Neural crest cell (in vitro differentiated cells): ENCODE results near the gene ZFY. TPM values are rescaled to one million over a fixed set of nuclear protein-coding genes. Genes with fewer than 3 reads are reported as not detected.

Source experiments
- total RNA-seq: library from RNA; stranded (reverse); gene quantifications from 2 replicates; pipeline ENCODE4 v1.2.1, GENCODE V29; 2021

ZFY gene
- total RNA-seq, 1 donor from 2014 or later: not detected

Other genes starting within 250 kb of the ZFY start
- not detected in 2 replicates for gene SRY, start 147.7 kb upstream of the ZFY start, total RNA-seq
- not detected in 2 replicates for gene RPS4Y1, start 93.8 kb upstream of the ZFY start, total RNA-seq